Caco-2 (cell line): ENCODE results near the gene FREM3. TPM values are rescaled to one million over a fixed set of nuclear protein-coding genes. Genes with fewer than 3 reads are reported as not detected.
"Not testable (repeated sequence)": the region's sequence is repeated elsewhere in the genome, so short reads cannot be mapped to it uniquely, and the experiment has no call there.

Experiments used
- BruUV-seq: library from RNA; stranded (reverse); fragments of 400-500 nt; replicated peaks from 2 replicates; lab custom pipeline; 2021; lab: Mats Ljungman, UMichigan
- CTCF ChIA-PET: fragments of 300-600 bp; sonication (Branson Sonifier 250); formaldehyde crosslinking; loops from one replicate; lab custom pipeline; 2022; ENCODE audit warnings: antibody characterized with exemption; lab: Charles Lee
- POLR2A ChIA-PET: fragments of 300-600 bp; sonication (Branson Sonifier 250); formaldehyde crosslinking; loops from one replicate; lab custom pipeline; 2022; ENCODE audit warnings: antibody characterized with exemption; lab: Charles Lee
- DNase-seq, 2 experiments: peaks; one replicate each; pipeline versions ENCODE4 v3.0.0 to v3.0.0-alpha.2; 2020 to 2022
- H3K27me3 ChIP-seq: replicated peaks from 2 replicates; pipeline ENCODE4 v1.6.0; 2011; ENCODE audit warnings: low read length; ENCODE audit not compliant: control insufficient read depth, insufficient read depth
- H3K36me3 ChIP-seq: 2 replicates; pipeline ENCODE4 v1.5.1; 2011; ENCODE audit warnings: low read length; ENCODE audit not compliant: control insufficient read depth, insufficient read depth
- H3K4me1 ChIP-seq: fragments of 250-450 bp; sonication (Bioruptor Pico); 2 replicates; pipeline ENCODE4 v1.5.1; 2020; ENCODE audit warnings: mild to moderate bottlenecking
- H3K4me3 ChIP-seq: 2 replicates; pipeline ENCODE4 v1.5.1; 2011; ENCODE audit warnings: low read depth, mild to moderate bottlenecking, control low read depth, low read length
- H3K9me3 ChIP-seq: fragments of 250-450 bp; sonication (Bioruptor Pico); 2 replicates; pipeline ENCODE4 v1.5.1; 2020; ENCODE audit warnings: mild to moderate bottlenecking, moderate library complexity
- H3K27ac Mint-ChIP-seq: one replicate; pipeline ENCODE4 v1.8.0; 2022; ENCODE audit warnings: mixed read lengths; ENCODE audit not compliant: unreplicated experiment
- H3K27me3 Mint-ChIP-seq: one replicate; pipeline ENCODE4 v1.8.0; 2022; ENCODE audit warnings: mixed read lengths; ENCODE audit not compliant: insufficient read depth, unreplicated experiment
- H3K36me3 Mint-ChIP-seq: one replicate; pipeline ENCODE4 v1.8.0; 2022; ENCODE audit warnings: mild to moderate bottlenecking, mixed read lengths; ENCODE audit not compliant: insufficient read depth, unreplicated experiment
- H3K4me1 Mint-ChIP-seq: one replicate; pipeline ENCODE4 v1.8.0; 2022; ENCODE audit warnings: low read depth, mixed read lengths; ENCODE audit not compliant: unreplicated experiment
- H3K4me3 Mint-ChIP-seq: one replicate; pipeline ENCODE4 v1.8.0; 2022; ENCODE audit warnings: mild to moderate bottlenecking, moderate library complexity, mixed read lengths; ENCODE audit not compliant: unreplicated experiment
- H3K9me3 Mint-ChIP-seq: one replicate; pipeline ENCODE4 v1.8.0; 2022; ENCODE audit warnings: mixed read lengths; ENCODE audit not compliant: unreplicated experiment
- intact Hi-C: fragments of 100-400 bp; cut with micrococcal nuclease; formaldehyde crosslinking; loops from one replicate; pipeline ENCODE4 v1.10.0; 2022; ENCODE audit not compliant: unreplicated experiment
- total RNA-seq: library from RNA; stranded (reverse); gene quantifications from 2 replicates; pipeline ENCODE4 v1.2.3, GENCODE V29; 2022
- TF ChIP-seq, protein P1 (sequence below), 2 experiments: fragments of 200-600 bp in 1 of 2; IDR thresholded peaks; 1 replicate in 1 of 2; 2 replicates in 1 of 2; pipeline versions ENCODE4 v1.5.1 to v1.8.0; 2011 to 2022; ENCODE audit warnings: antibody characterized with exemption in 1 of 2, control low read depth in 1 of 2, inconsistent platforms in 1 of 2, low read depth in 1 of 2, low read length in 1 of 2, mild to moderate bottlenecking in 1 of 2, moderate library complexity in 1 of 2; ENCODE audit not compliant: insufficient read depth in 1 of 2, severe bottlenecking in 1 of 2, unreplicated experiment in 1 of 2

The FREM3 gene
- total RNA-seq, 1 experiment from 2014 or later: not detected

DNA sequence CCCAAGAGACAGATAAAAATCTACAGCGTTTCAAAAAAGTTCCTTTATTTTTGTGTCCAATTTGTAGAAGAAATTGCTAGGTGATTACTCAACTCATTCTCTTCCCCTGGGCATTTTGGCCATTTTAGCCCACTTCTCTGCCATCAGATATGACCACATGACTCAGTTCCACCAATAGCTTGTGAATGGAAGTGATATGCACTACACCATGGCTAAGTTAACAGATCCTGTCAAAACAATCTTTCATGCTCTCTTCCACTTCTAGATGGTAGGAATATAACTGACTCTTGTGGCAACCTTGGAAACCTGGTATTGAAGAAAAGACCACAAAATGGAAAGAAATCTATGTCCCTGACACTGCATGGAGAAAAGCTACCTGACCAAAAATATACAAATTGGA, 26.2 kb upstream of the FREM3 start:
- no peak overlapping the region for H3K4me3 Mint-ChIP-seq
- Histone ChIP-seq H3K4me1 (no peaks in the 10 kb centered on the region), H3K27me3 (no peaks in the 10 kb centered on the region), H3K4me3 (no peak overlapping the region), H3K9me3 (no peaks in the 10 kb centered on the region), H3K36me3 (no peaks in the 10 kb centered on the region)
- no TSS peak for BruUV-seq
- intact Hi-C loops: no loop called here
- CTCF ChIA-PET: no interaction called here
- H3K27me3 Mint-ChIP-seq: peaks cover 9% of the 10 kb centered on the region
- no peaks in the 10 kb centered on the region for H3K4me1 Mint-ChIP-seq
- H3K36me3 Mint-ChIP-seq: no peaks in the 10 kb centered on the region
- H3K9me3 Mint-ChIP-seq: no peaks in the 10 kb centered on the region
- no peak overlapping the region for H3K27ac Mint-ChIP-seq
- no peak for DNase-seq
- POLR2A ChIA-PET: no interaction called here
- TF ChIP-seq, protein P1, sequence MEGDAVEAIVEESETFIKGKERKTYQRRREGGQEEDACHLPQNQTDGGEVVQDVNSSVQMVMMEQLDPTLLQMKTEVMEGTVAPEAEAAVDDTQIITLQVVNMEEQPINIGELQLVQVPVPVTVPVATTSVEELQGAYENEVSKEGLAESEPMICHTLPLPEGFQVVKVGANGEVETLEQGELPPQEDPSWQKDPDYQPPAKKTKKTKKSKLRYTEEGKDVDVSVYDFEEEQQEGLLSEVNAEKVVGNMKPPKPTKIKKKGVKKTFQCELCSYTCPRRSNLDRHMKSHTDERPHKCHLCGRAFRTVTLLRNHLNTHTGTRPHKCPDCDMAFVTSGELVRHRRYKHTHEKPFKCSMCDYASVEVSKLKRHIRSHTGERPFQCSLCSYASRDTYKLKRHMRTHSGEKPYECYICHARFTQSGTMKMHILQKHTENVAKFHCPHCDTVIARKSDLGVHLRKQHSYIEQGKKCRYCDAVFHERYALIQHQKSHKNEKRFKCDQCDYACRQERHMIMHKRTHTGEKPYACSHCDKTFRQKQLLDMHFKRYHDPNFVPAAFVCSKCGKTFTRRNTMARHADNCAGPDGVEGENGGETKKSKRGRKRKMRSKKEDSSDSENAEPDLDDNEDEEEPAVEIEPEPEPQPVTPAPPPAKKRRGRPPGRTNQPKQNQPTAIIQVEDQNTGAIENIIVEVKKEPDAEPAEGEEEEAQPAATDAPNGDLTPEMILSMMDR (IDR thresholded peaks at IDR 0.05; ENCODE audit: insufficient read depth in 1 of 2, low read depth in 1 of 2, low read length in 1 of 2, severe bottlenecking in 1 of 2, unreplicated experiment in 1 of 2): no peak

DNA sequence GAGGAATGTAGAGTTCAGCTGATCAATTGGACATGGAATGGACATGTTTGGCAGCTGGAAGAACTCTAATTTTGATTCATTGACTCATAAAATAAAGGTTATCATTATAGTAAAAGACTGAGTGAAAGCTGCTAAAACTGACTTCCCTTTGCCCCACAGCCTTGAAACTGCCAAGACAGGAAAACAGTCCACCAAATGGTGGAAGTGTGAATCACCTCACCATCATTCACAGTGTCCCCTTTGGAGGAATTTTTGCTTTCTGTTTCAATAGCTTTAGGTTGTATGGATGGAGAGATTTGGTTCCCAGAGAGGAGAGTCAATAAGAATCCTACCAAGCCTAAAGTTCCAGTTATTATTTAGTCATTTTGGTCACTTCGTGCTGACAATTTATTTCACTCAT, 20.8 kb upstream of the FREM3 start:
- TF ChIP-seq, protein P1 (IDR thresholded peaks at IDR 0.05; ENCODE audit: insufficient read depth in 1 of 2, low read depth in 1 of 2, low read length in 1 of 2, severe bottlenecking in 1 of 2, unreplicated experiment in 1 of 2): no peak
- Mint-ChIP-seq H3K4me1 (no peaks in the 10 kb centered on the region), H3K27ac (no peak overlapping the region), H3K36me3 (no peaks in the 10 kb centered on the region), H3K9me3 (no peaks in the 10 kb centered on the region), H3K27me3 (peaks cover 12% of the 10 kb centered on the region), H3K4me3 (no peak overlapping the region)
- intact Hi-C loops: no loop called here
- H3K36me3 ChIP-seq: no peaks in the 10 kb centered on the region
- CTCF ChIA-PET: no interaction called here
- no peak overlapping the region for H3K4me3 ChIP-seq
- no peaks in the 10 kb centered on the region for H3K27me3 ChIP-seq
- no peak for DNase-seq
- no peaks in the 10 kb centered on the region for H3K4me1 ChIP-seq
- POLR2A ChIA-PET: no interaction called here
- H3K9me3 ChIP-seq: no peaks in the 10 kb centered on the region
- BruUV-seq: no TSS peak

DNA sequence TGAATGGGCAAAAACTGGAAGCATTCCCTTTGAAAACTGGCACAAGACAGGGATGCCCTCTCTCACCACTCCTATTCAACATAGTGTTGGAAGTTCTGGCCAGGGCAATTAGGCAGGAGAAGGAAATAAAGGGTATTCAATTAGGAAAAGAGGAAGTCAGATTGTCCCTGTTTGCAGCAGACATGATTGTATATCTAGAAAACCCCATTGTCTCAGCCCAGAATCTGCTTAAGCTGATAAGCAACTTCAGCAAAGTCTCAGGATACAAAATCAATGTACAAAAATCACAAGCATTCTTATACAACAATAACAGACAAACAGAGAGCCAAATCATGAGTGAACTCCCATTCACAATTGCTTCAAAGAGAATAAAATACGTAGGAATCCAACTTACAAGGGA, 18.3 kb upstream of the FREM3 start:
- H3K27me3 Mint-ChIP-seq, H3K9me3 Mint-ChIP-seq, H3K4me3 ChIP-seq, H3K9me3 ChIP-seq, POLR2A ChIA-PET, H3K36me3 ChIP-seq, BruUV-seq, H3K27ac Mint-ChIP-seq, intact Hi-C loops, H3K4me3 Mint-ChIP-seq, H3K4me1 Mint-ChIP-seq, H3K36me3 Mint-ChIP-seq, H3K4me1 ChIP-seq, H3K27me3 ChIP-seq, DNase-seq, CTCF ChIA-PET: not testable (repeated sequence)
